Uterus (tissue), 2 donors: ENCODE measurements around the gene KCNQ5.

Source experiments
- CTCF ChIP-seq, 4 experiments: fragments of 200-600 bp in 2 of 4; fragments of 450-650 bp in 2 of 4; sonication (generic) in 2 of 4; IDR thresholded peaks; one replicate each; pipeline ENCODE4 v1.5.1; 2016 to 2019; ENCODE audit warnings: antibody characterized with exemption in 4 of 4, mild to moderate bottlenecking in 2 of 4, moderate library complexity in 1 of 4
- POLR2A ChIP-seq, 2 donors: fragments of 450-650 bp; IDR thresholded peaks; one replicate each; pipeline ENCODE4 v1.6.1; 2016; ENCODE audit warnings: antibody characterized with exemption in 2 of 2, mild to moderate bottlenecking in 1 of 2, moderate library complexity in 1 of 2

GRCh38 chr6:73043446-73043845 is 421.6 kb downstream of the KCNQ5 start:
- no peak for TF ChIP-seq CTCF (IDR thresholded peaks at IDR 0.05)
- TF ChIP-seq POLR2A (IDR thresholded peaks at IDR 0.05) = no peak
